Smooth muscle cell of the brain vasculature (primary cell): ENCODE results near the gene SLC35E2B.

Experiments
- DNase-seq: peaks from one replicate; pipeline ENCODE4 v3.0.0-alpha.2; 2012; ENCODE audit warnings: low read depth, low spot score

The SLC35E2B gene

GRCh38 chr1:1612104-1612400 is 80.5 kb downstream of the SLC35E2B start:
- no peak for DNase-seq

GRCh38 chr1:1610796-1611195 is 81.8 kb downstream of the SLC35E2B start:
- no peak for DNase-seq

GRCh38 chr1:1609822-1610485 is 82.6 kb downstream of the SLC35E2B start:
- no peak for DNase-seq
